SW 1271 (cell line): ENCODE data around the gene PLOD2.

Experiments
- DNase-seq, 2 experiments: peaks; one replicate each; lab custom pipeline; 2025; lab: John Stamatoyannopoulos, UW

PLOD2 gene

DNA sequence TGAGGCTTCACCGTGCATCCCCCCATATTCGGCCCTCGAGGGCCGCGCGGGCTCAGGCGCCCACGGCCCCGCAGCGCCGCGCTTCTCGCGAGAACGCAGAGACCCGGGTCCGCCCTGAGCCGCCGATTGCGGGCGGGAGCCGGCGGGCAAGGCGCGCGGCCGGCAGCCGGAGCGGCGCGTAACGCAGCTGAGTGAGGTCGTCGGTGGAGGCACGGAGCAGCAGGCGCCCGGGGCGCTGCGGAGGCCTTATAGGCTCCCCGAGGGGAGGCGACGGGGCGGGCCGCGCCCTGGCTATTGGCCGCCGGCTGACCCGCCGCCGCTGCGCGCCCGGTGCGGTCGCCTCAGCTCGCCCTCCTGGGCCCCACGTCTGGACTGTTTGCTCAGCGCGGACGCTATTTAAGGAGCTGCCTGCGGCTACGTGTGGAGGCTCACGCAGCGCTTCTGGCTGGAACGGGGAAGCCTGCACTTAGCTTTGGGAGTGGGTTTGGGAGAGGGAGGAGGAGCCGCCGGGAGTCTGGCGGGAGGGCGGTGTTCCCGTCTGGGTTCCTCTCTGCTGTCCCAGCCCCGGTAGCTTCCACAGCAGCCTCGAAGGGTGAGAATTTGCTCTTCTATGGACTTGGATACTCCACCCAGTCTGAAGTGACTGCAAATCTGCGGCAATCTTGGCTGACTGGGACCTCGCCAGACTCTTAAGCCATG, at the start of gene PLOD2:
Gene PLOD2, minus strand, starts transcription at position 221 of the 699 bp plus-strand sequence. Its CDS starts 195 bp downstream, at position 26.
- peak in 1 of 2 experiments; percentile 59 for DNase-seq

DNA sequence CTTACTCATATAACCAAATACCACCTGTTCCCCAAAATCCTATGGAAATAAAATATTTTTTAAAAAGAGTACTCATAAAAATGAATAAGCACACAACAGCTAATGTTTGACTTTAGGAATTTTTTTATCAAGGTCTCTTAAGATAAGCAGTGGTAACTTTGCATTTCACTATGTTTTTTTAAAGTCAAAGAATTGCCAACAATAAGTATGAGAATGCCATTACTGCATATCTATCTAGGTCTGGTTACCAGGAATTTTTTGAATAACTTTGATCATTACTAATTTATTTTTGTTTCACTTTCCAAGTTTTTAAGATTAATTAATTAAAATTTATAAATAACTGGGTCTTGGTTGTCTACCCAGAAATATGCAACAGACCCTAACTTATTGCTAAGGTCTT, 48.4 kb upstream of the PLOD2 start:
- DNase-seq = no peak

DNA sequence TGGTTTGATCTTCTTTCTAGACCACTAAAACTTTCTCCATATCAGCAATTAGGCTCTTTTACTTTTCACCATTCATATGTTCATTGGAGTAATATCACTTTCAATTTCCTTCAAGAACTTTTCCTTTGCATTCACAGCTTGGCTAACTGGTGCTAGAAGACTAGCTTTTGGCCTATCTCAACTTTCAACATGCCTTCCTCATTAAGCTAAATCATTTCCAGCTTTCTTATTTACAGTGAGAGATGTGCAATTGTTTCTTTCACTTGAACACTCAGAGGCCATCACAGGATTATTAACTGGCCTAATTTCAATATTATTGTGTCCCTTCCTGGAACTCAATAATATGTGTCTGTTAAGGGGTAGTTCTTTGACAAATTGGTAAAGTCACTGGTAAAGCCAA, 42.8 kb upstream of the PLOD2 start:
- no peak for DNase-seq

DNA sequence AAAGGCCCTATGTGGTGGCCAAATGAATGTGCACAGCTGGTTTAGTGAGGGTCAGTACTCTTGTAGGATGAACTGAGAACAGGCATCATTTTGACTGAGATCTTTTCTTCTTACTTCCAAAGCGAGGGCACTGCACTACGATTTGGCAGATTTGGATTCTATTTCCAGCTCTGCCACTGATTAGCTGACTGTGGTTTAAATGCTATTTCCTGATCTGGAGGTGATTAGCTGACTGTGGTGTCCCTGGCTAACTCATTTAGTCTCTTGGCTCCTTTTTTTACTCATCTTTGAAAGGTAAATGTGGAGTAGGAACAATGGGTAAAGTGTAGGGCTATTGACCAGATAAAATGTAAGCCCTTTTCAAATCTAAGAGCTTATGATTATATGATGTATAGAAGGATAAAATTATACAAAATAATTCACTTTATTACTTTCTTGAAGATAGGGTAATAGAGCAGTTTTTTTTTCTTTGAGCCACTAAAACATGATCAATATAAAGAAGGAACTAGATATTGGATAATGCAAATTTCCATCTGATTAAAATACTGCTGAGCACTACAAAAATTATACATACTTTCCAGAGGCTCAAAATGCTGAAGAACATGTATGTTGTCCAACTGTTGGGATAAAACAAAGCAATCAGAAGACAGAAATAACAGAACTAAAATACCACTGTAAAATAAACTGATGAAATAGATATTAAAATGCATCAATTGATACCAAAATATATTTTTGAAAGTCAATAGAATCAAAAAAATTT, 39.7 kb upstream of the PLOD2 start:
- no peak for DNase-seq

- DNase-seq = no peak
Observed at GRCh38 chr3:146199762-146200161, 38.8 kb upstream of the PLOD2 start.

DNA sequence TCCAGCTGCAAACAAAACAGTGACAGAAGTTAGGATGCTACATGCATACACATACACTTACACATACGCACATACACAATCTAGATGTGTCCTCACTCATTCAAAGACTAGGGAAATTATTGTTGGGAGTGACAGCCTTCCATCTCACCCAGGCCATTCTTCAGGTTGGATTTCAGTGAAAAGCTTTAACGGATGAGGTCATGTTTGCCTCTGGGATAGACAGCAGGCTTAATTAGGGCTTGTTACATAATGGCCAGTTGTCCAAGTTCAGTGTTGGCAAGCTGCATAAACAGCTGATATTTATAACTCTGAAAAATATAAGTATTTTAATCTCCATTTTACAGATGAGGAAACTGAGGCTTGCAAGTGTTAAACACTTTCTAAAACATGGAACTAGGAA, 35.8 kb upstream of the PLOD2 start:
- no peak for DNase-seq

- DNase-seq = no peak
Observed at GRCh38 chr3:146195605-146196004, 34.6 kb upstream of the PLOD2 start.

- DNase-seq = no peak
Observed at GRCh38 chr3:146195030-146195429, 34.0 kb upstream of the PLOD2 start.

- no peak for DNase-seq
Observed at GRCh38 chr3:146191051-146191450, 30.1 kb upstream of the PLOD2 start.

GRCh38 chr3:146189519-146190173, 28.7 kb upstream of the PLOD2 start:
- DNase-seq = peak in 1 of 2 experiments; percentile 78

GRCh38 chr3:146187334-146187950, 26.5 kb upstream of the PLOD2 start:
- peak in 1 of 2 experiments; percentile 42 for DNase-seq

DNA sequence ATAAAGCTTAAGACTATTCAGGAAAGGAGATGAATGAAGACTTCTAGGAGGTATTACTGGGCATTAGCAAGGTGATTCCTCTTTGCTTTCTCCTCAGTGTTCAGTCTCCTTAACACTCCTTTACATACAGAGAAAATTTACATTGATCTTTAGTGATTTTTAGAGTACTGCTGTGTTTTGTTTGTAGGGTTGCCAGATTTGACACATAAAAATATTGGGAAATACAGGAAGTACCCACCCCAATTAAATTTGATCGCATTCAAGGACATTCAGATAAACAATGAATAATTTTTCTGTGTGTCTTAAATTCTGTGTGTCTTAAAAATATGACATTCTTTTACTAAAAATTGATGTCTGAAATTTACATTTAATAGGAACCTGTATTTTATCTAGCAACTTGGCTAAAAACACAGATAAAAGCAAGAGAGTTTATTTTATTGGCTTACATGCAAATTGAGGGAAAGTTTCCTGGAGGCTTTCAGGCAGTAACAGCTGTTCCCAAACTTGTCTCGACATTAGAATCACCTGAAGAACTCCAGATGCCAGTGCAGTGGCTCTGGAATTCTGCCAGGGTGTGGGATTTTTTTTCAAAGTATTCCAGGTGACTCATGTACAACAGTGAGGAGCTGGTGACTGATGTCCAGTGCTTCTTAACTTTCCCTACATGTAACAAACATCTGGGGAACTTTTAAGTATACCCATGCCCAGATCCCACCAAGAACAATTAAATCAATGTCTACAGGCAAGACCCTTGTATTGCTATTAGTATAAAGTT, 23.4 kb upstream of the PLOD2 start:
- DNase-seq = no peak

DNA sequence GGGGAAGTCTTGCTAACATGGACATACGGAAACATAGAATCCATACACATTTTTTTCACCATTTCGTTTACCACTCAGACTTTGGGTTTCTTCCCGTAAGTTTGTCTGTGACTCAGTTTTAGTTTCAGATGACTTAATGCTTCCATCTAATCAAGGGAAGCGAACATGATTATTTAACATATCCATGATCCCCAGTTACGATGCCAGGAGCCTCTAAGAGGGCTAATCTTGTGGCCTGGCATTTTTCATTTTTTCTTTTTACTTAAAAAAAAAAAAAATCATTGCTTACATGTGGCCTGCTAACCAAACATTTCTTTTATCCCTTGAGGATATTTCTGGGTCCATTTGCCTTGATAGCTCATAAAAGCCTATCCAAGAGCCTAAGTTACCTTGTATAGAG, 20.2 kb upstream of the PLOD2 start:
- DNase-seq = no peak

- DNase-seq = no peak
Observed at GRCh38 chr3:146180376-146180775, 19.4 kb upstream of the PLOD2 start.

DNA sequence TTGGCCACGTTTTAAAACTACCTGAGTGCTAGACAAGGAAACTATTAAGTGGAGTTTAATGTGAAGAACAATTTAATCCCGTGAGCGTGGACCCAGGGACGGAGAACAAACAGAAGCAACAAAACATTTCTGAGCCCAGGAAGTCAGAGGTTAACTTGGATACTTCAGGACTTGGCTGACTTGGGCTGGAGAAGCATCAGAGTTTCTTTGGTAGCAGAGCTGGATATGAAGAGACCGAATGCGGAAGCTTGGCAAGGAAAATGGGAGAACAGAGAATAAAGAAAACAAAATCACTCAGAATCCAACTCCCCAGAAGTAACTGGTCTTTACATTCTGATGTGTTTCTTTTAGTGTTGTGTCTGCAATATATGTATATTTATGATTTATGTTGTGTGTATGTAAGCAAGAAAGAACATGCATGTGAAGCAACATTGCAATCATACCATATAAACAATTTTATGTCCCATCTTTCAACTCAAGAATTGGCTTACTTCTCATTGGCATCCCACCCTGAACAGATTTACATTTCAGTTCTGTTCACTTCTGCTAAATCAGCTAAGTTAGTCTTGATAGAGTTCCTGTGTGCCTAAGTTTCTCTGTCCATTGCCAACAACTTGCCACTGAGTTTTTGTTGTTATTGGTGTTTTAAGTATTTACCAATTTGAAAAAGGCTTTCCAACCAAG, 17.2 kb upstream of the PLOD2 start:
- DNase-seq = no peak

DNA sequence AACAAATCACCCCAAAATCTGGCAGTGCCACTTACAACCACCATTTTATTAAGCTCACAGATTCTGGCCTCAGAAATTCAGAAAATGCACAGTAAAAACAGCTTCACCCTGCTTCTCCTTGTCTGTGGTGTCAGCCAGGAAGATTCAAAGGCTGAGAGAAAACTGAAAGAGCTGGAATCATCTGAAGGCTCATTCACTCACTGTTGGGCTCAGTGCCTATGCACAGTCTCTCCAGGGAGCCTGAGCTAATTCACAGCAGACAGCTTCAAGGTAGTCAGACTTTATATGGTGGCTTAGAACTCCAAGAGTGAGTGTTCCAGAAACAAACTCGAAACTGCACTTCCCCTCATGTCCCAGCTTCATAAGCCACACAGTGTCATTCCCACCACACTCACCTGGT, 16.5 kb upstream of the PLOD2 start:
- DNase-seq = no peak

DNA sequence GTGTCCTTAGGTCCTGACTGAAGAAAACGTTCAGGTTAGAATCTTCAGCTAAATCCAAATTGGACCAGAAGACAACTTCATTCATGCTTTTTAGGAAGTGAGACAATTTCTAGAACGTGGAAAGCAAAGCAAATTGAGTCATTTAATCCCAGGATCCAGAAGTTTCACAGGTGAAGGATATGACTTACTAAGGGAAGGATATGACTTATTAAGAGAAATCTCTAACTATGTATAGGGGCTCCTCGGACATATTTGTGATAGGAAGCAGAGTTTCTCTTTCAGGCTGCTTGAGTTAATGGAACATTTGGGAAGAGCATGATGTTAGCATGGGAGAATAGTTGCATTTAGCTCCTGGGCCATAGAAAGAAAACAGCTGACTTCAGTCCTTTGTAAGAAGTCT, 16.1 kb upstream of the PLOD2 start:
- DNase-seq = no peak

DNA sequence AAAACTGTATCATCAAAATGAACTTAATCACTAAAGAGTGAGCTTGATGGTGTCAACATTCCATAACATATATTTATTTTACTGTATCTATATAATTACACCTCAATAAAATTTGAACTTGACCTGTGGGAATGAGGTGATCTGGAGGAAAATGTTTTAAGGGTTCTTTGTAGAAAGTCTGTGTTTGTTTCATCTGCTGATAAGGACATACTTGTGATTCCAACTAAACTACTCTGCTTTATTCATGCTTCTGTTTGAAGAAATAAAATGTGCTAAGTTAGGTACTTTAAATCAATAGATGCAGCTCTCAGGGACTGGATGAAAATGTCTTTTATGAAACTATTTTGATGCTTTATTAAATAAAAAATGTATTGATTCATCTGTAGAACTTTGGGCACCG, 11.6 kb upstream of the PLOD2 start:
- no peak for DNase-seq

GRCh38 chr3:146170591-146170990, 9.6 kb upstream of the PLOD2 start:
- no peak for DNase-seq

- no peak for DNase-seq
Observed at GRCh38 chr3:146169891-146170290, 8.9 kb upstream of the PLOD2 start.

GRCh38 chr3:146166826-146167225, 5.8 kb upstream of the PLOD2 start:
- no peak for DNase-seq
